Ovary (tissue), 9 donors: Measurements from ENCODE around the gene ARVCF. TPM values are rescaled to one million over a fixed set of nuclear protein-coding genes. Genes with fewer than 3 reads are reported as not detected.

Experiments used
- DNase-seq, 5 donors: peaks; one replicate each; pipeline ENCODE4 v3.0.0-alpha.2; 2019 to 2020
- H3K27ac ChIP-seq, 2 donors: fragments of 200-600 bp; one replicate each; pipeline versions ENCODE4 v1.5.1 to v1.8.0; 2019 to 2022
- H3K27me3 ChIP-seq: fragments of 200-600 bp; one replicate; pipeline ENCODE4 v1.8.0; 2022
- H3K36me3 ChIP-seq: fragments of 200-600 bp; sonication (generic); one replicate; pipeline ENCODE4 v1.5.1; 2019
- H3K4me1 ChIP-seq: one replicate; pipeline ENCODE4 v1.8.1; 2013; ENCODE audit warnings: mild to moderate bottlenecking, moderate library complexity; ENCODE audit not compliant: insufficient read depth
- H3K4me3 ChIP-seq: fragments of 200-600 bp; sonication (generic); one replicate; pipeline ENCODE4 v1.5.1; 2017
- H3K9me3 ChIP-seq, 2 donors: fragments of 200-600 bp in 1 of 2; sonication (generic) in 1 of 2; one replicate each; pipeline versions ENCODE4 v1.5.1 to v1.8.1; 2013 to 2019; ENCODE audit warnings: mild to moderate bottlenecking in 1 of 2, moderate library complexity in 1 of 2
- CTCF ChIP-seq, 3 donors: fragments of 450-650 bp in 2 of 3; fragments of 200-600 bp in 1 of 3; IDR thresholded peaks; one replicate each; pipeline versions ENCODE4 v1.5.1 to v1.8.0; 2016 to 2022; ENCODE audit warnings: antibody characterized with exemption in 3 of 3, mild to moderate bottlenecking in 1 of 3
- EP300 ChIP-seq: sonication (generic); formaldehyde crosslinking; IDR thresholded peaks from one replicate; pipeline ENCODE4 v1.6.1; 2017; ENCODE audit warnings: antibody characterized with exemption
- POLR2A ChIP-seq: fragments of 450-650 bp; IDR thresholded peaks from one replicate; pipeline ENCODE4 v1.6.1; 2017; ENCODE audit warnings: antibody characterized with exemption, mild to moderate bottlenecking, moderate library complexity
- whole genome bisulfite sequencing, 3 donors: extraction: QIAGEN DNeasy Blood & Tissue Kit in 1 of 3; methylation state at CpG; one replicate each; pipeline versions ENCODE4 v1.1.5 to v1.1.7; 2013 to 2017; 5-methylcytosine and 5-hydroxymethylcytosine counted together
- intact Hi-C, 4 donors: fragments of 100-400 bp; cut with DNase I; formaldehyde crosslinking; loops; one replicate each; pipeline versions ENCODE4 v1.11.0 to v1.15.1; 2022 to 2023
- polyA plus RNA-seq, 2 donors: library from polyadenylated mRNA; stranded (reverse); fragments of 200-250 nt in 1 of 2; fragments of 350-450 nt in 1 of 2; fragmentation: Illumina TruSeq in 1 of 2; extraction: RNeasy Lipid Tissue Mini Kit (QIAGEN cat#74804) in 1 of 2; gene quantifications; one replicate each; pipeline ENCODE4 v1.2.3, GENCODE V29; 2013 to 2014
- total RNA-seq, 7 donors: library from RNA; depleted of rRNA in 2 of 7; stranded (reverse); fragments of >200 nt in 2 of 7; fragmentation: NEBNext Ultra II Directional in 3 of 7; extraction: Animal tissue kit (Norgen Biotek cat#: 25700) in 3 of 7; gene quantifications; one replicate each; pipeline versions ENCODE4 v1.1.0 to v1.2.4, GENCODE V29; 2016 to 2023
- donor health status: DM: no; HTN: no; CAD: no; lungs with moderate emphysema.
- donor health status: DM: no; HTN: no; CAD: no.
- donor health status: Bipolar disorder and iron deficiency.
- donor health status: DM: yes; HTN: yes; CAD: no.
- donor health status: DM: no; HTN: no; CAD: no.
- donor health status: DM: yes; HTN: yes; CAD: no.

The ARVCF gene
- total and polyA plus RNA-seq, 9 donors, result 0.42 to 23.8 (median 14.0) TPM

GRCh38 chr22:19992921-19993355, 23.7 kb downstream of the ARVCF start:
- WGBS, 3 donors, result 45 to 63% (median 54%) methylated on average over 6 of the region's 6 CpGs
- no peak for TF ChIP-seq EP300
- TF ChIP-seq CTCF (IDR thresholded peaks at IDR 0.05), result no peak
- TF ChIP-seq POLR2A, result no peak
- intact Hi-C loops, result no loop called here
- peak in 2 of 5 donors; percentile 6 to 31 for DNase-seq
- Histone ChIP-seq H3K36me3 (no peaks in the 10 kb centered on the region), H3K27me3 (no peaks in the 10 kb centered on the region), H3K9me3 (no peaks in the 10 kb centered on the region), H3K4me1 (peaks cover 4% of the 10 kb centered on the region), H3K4me3 (no peak overlapping the region), H3K27ac (no peak overlapping the region)

- peaks cover 4% of the 10 kb centered on the region for H3K4me1 ChIP-seq
- no peak overlapping the region for H3K27ac ChIP-seq
Measured at GRCh38 chr22:19992481-19992911, 24.1 kb downstream of the ARVCF start.

GRCh38 chr22:19991645-19992451, 24.8 kb downstream of the ARVCF start:
- WGBS, 3 donors, result 75 to 84% (median 83%) methylated on average over 21 to 23 of the region's 23 CpGs
- H3K4me1 ChIP-seq, result peaks cover 4% of the 10 kb centered on the region
- TF ChIP-seq EP300, result no peak
- TF ChIP-seq CTCF (IDR thresholded peaks at IDR 0.05), result no peak
- TF ChIP-seq POLR2A, result no peak
- no peaks in the 10 kb centered on the region for H3K27me3 ChIP-seq
- no peaks in the 10 kb centered on the region for H3K9me3 ChIP-seq
- DNase-seq, result peak in 2 of 5 donors; percentile 15 to 36
- intact Hi-C loops, result no loop called here
- H3K4me3 ChIP-seq, result no peak overlapping the region
- H3K36me3 ChIP-seq, result no peaks in the 10 kb centered on the region
- no peak overlapping the region for H3K27ac ChIP-seq

More at GRCh38 chr22:19992481-19992911, 24.1 kb downstream of the ARVCF start:
- intact Hi-C loops, result no loop called here
- Histone ChIP-seq H3K9me3 (no peaks in the 10 kb centered on the region), H3K36me3 (no peaks in the 10 kb centered on the region), H3K4me3 (no peak overlapping the region), H3K27me3 (no peaks in the 10 kb centered on the region)
- DNase-seq, result peak in 2 of 5 donors; percentile 10 to 23
- TF ChIP-seq EP300, result no peak
- no peak for TF ChIP-seq POLR2A
- no peak for TF ChIP-seq CTCF (IDR thresholded peaks at IDR 0.05)
- WGBS, 3 donors, result 82 to 88% (median 83%) methylated on average over 7 of the region's 7 CpGs

GRCh38 chr22:19991395-19991644, 25.3 kb downstream of the ARVCF start:
- TF ChIP-seq POLR2A (no peak), EP300 (no peak)
- Histone ChIP-seq H3K36me3 (no peaks in the 10 kb centered on the region), H3K27me3 (no peaks in the 10 kb centered on the region), H3K4me1 (peaks cover 4% of the 10 kb centered on the region), H3K4me3 (no peak overlapping the region), H3K27ac (no peak overlapping the region), H3K9me3 (no peaks in the 10 kb centered on the region)
- peak in 2 of 5 donors; percentile 14 to 29 for DNase-seq
- intact Hi-C loops, result no loop called here

DNA sequence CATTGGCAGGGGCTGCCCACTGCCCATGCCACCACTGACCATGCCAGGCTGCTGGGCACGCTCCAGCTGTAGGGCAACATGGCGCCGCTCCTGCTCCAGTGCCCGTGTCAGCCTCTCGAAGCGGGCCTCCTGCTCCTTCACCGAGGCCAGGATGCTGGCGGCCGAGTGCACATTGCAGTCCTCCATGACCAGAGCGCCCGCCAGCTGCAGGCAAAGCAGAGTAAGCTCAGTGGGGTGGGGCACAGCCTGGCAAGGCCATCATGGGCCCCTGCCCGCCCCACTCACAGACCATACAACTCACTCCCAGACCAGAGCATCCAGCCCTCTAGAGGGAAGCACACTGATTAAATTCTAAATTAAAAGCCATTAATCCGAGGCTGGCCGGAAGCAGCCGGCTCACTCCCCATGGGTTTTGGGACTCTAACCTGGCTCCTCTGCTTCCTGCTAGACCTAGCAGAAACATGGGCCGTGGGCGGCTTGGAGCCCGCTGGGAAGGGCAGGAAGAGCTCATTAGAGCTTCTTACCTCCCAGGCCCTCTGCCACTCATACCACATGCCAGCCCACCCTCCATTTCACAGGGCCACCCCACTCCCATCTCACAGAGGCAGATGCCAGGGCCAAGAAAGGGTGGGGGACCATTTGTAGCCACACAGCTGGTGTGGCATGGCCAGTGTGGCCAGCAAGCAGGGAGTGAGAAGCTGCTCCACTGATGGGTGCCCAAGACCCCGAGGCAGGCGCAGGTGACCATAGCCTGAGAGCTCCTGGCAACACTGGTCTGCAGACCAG, 25.8 kb downstream of the ARVCF start:
- Histone ChIP-seq H3K4me1 (peaks cover 1% of the 10 kb centered on the region), H3K27me3 (no peaks in the 10 kb centered on the region), H3K4me3 (no peak overlapping the region), H3K36me3 (no peaks in the 10 kb centered on the region), H3K27ac (no peak overlapping the region), H3K9me3 (no peaks in the 10 kb centered on the region)
- TF ChIP-seq CTCF (IDR thresholded peaks at IDR 0.05) (no peak), EP300 (no peak), POLR2A (no peak)
- WGBS, 3 donors, result 83 to 92% (median 87%) methylated on average over 20 of the region's 20 CpGs
- peak in 2 of 5 donors; percentile 14 to 36 for DNase-seq
- intact Hi-C loops, result no loop called here
